Loucy (cell line): ENCODE results near the gene COX7A2L.

Experiments used
- H2AFZ ChIP-seq: fragments of 200-600 bp; sonication (generic); 2 replicates; pipeline ENCODE4 v1.6.0; 2016; ENCODE audit warnings: antibody characterized with exemption, mild to moderate bottlenecking, low read length, moderate library complexity
- H3F3A ChIP-seq: fragments of 200-600 bp; 2 replicates; pipeline ENCODE4 v1.6.0; 2016; ENCODE audit warnings: antibody characterized with exemption, low read depth, mild to moderate bottlenecking
- H3K27me3 ChIP-seq: fragments of 200-600 bp; sonication (generic); 2 replicates; pipeline ENCODE4 v1.6.1; 2014; ENCODE audit warnings: low read length, mild to moderate bottlenecking; ENCODE audit not compliant: insufficient read depth, poor library complexity, severe bottlenecking
- H3K36me3 ChIP-seq: fragments of 200-600 bp; sonication (generic); 2 replicates; pipeline ENCODE4 v1.6.1; 2016; ENCODE audit warnings: low read length; ENCODE audit not compliant: insufficient read depth
- H3K4me1 ChIP-seq: fragments of 200-600 bp; sonication (generic); 2 replicates; pipeline ENCODE4 v1.5.1; 2014; ENCODE audit warnings: low read length, mild to moderate bottlenecking; ENCODE audit not compliant: insufficient read depth, poor library complexity, severe bottlenecking
- H3K4me2 ChIP-seq: fragments of 200-600 bp; sonication (generic); 2 replicates; pipeline ENCODE4 v1.6.0; 2014; ENCODE audit warnings: antibody characterized with exemption, low read length, low read depth, mild to moderate bottlenecking; ENCODE audit not compliant: poor library complexity, severe bottlenecking
- H3K4me3 ChIP-seq: fragments of 200-600 bp; sonication (generic); 2 replicates; pipeline ENCODE4 v1.5.1; 2014; ENCODE audit warnings: low read length, mild to moderate bottlenecking, mixed read lengths; ENCODE audit not compliant: poor library complexity, severe bottlenecking
- H3K79me2 ChIP-seq: fragments of 200-600 bp; sonication (generic); 2 replicates; pipeline ENCODE4 v1.6.1; 2014; ENCODE audit warnings: low read length; ENCODE audit not compliant: insufficient read depth
- H3K9ac ChIP-seq: fragments of 200-600 bp; sonication (generic); 2 replicates; pipeline ENCODE4 v1.6.0; 2014; ENCODE audit warnings: mild to moderate bottlenecking, low read depth, low read length, moderate library complexity; ENCODE audit not compliant: poor library complexity, severe bottlenecking
- H3K9me2 ChIP-seq: fragments of 200-600 bp; sonication (generic); replicated peaks from 2 replicates; pipeline ENCODE4 v1.6.1; 2016; ENCODE audit warnings: low read depth, low read length, mixed read lengths
- H3K9me3 ChIP-seq: fragments of 200-600 bp; sonication (generic); 2 replicates; pipeline ENCODE4 v1.6.1; 2014; ENCODE audit warnings: mild to moderate bottlenecking, antibody characterized with exemption, low read length, low read depth; ENCODE audit not compliant: insufficient read depth
- H4K20me1 ChIP-seq: fragments of 200-600 bp; sonication (generic); 2 replicates; pipeline ENCODE4 v1.6.0; 2014; ENCODE audit warnings: antibody characterized with exemption, low read length, mild to moderate bottlenecking; ENCODE audit not compliant: insufficient read depth, poor library complexity, severe bottlenecking
- EZH2phosphoT487 ChIP-seq: fragments of 200-600 bp; IDR thresholded peaks from 2 replicates; pipeline ENCODE4 v1.6.1; 2018; ENCODE audit warnings: antibody characterized with exemption, mild to moderate bottlenecking, moderate library complexity, borderline replicate concordance
- TF ChIP-seq, protein P1 (sequence below): fragments of 200-600 bp; sonication (generic); conservative IDR thresholded peaks from 2 replicates; pipeline ENCODE4 v1.5.1; 2014; ENCODE audit warnings: mild to moderate bottlenecking, antibody characterized with exemption, low read length

The COX7A2L gene

DNA sequence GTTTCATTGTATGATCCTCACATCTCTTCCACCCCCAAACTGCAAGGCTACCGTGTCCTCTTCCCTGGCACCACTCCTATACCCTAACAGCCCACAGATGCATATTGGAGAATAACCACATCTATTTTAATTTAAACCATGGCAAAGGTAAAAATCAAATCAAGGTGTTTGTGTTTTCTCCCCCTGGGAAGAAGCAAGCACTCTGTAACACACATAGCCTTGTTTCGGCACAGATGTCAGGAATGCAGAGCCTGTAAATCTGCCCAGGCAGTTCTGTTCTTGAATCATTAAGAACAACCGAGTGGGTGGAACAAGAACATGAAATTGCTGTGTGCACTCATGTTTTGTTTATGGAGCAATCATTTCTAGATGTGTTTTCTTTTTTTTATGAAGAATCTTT lies 6.8 kb upstream of the COX7A2L start:
- Histone ChIP-seq H3K27me3 (no peaks in the 10 kb centered on the region), H3K4me3 (no peak overlapping the region), H3K9me3 (no peaks in the 10 kb centered on the region), H3K9me2 (no peaks in the 10 kb centered on the region), H3K9ac (no peak overlapping the region), H3K4me1 (peaks cover 9% of the 10 kb centered on the region), H3K36me3 (no peaks in the 10 kb centered on the region), H3K79me2 (no peaks in the 10 kb centered on the region), H4K20me1 (no peaks in the 10 kb centered on the region), H3F3A (no peaks in the 10 kb centered on the region), H2AFZ (0 out of 2 replicates have a peak overlapping the region, but pooled peaks have one; percentile 12), H3K4me2 (no peak overlapping the region)
- TF ChIP-seq EZH2phosphoT487 = no peak
- TF ChIP-seq, protein P1, sequence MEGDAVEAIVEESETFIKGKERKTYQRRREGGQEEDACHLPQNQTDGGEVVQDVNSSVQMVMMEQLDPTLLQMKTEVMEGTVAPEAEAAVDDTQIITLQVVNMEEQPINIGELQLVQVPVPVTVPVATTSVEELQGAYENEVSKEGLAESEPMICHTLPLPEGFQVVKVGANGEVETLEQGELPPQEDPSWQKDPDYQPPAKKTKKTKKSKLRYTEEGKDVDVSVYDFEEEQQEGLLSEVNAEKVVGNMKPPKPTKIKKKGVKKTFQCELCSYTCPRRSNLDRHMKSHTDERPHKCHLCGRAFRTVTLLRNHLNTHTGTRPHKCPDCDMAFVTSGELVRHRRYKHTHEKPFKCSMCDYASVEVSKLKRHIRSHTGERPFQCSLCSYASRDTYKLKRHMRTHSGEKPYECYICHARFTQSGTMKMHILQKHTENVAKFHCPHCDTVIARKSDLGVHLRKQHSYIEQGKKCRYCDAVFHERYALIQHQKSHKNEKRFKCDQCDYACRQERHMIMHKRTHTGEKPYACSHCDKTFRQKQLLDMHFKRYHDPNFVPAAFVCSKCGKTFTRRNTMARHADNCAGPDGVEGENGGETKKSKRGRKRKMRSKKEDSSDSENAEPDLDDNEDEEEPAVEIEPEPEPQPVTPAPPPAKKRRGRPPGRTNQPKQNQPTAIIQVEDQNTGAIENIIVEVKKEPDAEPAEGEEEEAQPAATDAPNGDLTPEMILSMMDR = no peak

DNA sequence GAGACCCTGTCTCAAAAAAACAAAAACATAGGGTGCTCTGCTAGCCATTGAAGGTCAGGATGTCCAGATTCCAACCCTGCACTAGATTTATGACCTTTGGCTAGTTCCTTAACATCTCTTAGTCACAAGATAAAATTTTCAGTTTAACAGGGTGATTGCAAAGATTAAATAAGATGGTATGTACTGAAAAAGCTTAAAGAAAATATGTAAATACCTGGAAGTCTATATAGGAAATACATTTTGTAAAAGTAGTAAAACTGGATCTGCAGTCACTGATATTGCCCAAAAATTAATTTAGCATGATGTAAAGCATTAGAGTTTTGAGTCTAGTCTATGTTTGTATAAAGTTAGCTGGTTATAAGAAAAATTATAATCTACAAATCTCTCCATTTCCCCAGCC lies 5.4 kb upstream of the COX7A2L start:
- Histone ChIP-seq H3K9ac (no peak overlapping the region), H3K27me3 (no peaks in the 10 kb centered on the region), H3K79me2 (no peaks in the 10 kb centered on the region), H3K36me3 (no peaks in the 10 kb centered on the region), H3F3A (no peaks in the 10 kb centered on the region), H3K9me2 (no peaks in the 10 kb centered on the region), H3K4me3 (no peak overlapping the region), H3K4me1 (peaks cover 16% of the 10 kb centered on the region), H4K20me1 (no peaks in the 10 kb centered on the region), H3K4me2 (no peak overlapping the region), H3K9me3 (no peaks in the 10 kb centered on the region), H2AFZ (no peak overlapping the region)
- no peak for TF ChIP-seq EZH2phosphoT487
- TF ChIP-seq, protein P1 = no peak

DNA sequence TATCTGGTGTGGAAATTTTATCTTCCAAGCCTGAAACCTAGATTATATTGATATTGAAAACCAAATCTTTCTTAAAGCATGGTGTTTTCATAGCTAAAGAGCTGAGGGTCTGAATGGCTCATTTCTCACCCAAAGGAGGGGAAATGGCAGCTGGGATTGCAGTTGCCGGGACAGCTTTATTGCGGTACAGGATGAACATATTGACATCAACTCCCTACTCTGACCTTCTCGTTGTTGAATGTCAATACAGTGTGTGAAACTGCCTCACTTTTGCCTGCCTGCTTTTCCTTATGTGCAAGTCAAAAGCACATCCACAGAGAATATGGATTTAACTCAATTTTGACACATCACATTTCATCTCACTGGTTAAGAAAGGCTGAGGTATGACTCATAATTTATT lies 3.6 kb upstream of the COX7A2L start:
- H3K27me3 ChIP-seq = no peaks in the 10 kb centered on the region
- no peak overlapping the region for H3K4me3 ChIP-seq
- peaks cover 13% of the 10 kb centered on the region for H3K79me2 ChIP-seq
- no peaks in the 10 kb centered on the region for H3K9me2 ChIP-seq
- no peaks in the 10 kb centered on the region for H3K9me3 ChIP-seq
- peaks cover 17% of the 10 kb centered on the region for H3K4me1 ChIP-seq
- peaks cover 11% of the 10 kb centered on the region for H4K20me1 ChIP-seq
- no peak overlapping the region for H2AFZ ChIP-seq
- no peaks in the 10 kb centered on the region for H3F3A ChIP-seq
- H3K4me2 ChIP-seq = no peak overlapping the region
- no peaks in the 10 kb centered on the region for H3K36me3 ChIP-seq
- TF ChIP-seq, protein P1 = no peak
- TF ChIP-seq EZH2phosphoT487 = no peak
- H3K9ac ChIP-seq = no peak overlapping the region
